GM18526 (cell line): ENCODE measurements around the gene DLG2.

ENCODE experiments used
- POLR2A ChIP-seq: IDR thresholded peaks from 3 replicates; pipeline ENCODE4 v1.6.1; 2011; ENCODE audit not compliant: insufficient read length; ENCODE audit errors: extremely low read depth

The DLG2 gene

GRCh38 chr11:83862691-83863090 is 1764.5 kb downstream of the DLG2 start:
- no peak for TF ChIP-seq POLR2A

- TF ChIP-seq POLR2A, result no peak
These were observed 1765.1 kb downstream of the DLG2 start for GRCh38 chr11:83862033-83862432.

DNA sequence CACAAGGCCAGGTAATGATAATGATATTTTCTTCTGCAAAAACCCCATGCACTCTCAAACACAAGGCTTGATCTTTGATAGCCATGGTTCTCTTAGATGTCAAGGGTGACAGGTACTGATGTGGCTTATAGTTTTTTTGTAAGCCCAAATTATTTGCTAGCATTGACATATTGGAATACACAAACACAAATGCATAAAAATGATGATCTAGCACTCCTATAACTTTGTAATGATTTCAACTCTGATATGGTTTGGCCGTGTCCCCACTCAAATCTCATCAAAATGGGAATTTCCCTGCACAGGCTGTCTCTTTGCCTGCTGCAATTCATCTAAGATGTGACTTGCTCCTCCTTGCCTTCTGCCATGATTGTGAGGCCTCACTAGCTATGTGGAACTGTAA is 1768.5 kb downstream of the DLG2 start:
- no peak for TF ChIP-seq POLR2A

DNA sequence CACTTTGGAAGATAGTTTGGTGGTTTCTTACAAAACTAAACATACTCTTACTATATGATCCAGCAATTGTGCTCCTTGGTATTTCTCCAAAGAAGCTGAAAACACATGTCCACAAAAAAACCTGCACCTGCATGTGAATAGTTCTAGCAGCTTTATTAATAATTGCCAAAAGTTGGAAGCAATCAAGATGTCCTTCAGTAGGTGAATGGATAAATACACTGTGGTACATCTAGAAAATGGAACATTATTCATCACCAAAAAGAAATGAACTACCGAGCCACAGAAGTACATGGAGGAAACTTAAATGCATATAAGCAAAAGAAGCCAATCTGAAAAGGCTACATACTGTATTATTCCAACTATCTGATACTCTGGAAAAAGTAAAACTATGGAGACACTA is 1771.9 kb downstream of the DLG2 start:
- TF ChIP-seq POLR2A, result no peak

DNA sequence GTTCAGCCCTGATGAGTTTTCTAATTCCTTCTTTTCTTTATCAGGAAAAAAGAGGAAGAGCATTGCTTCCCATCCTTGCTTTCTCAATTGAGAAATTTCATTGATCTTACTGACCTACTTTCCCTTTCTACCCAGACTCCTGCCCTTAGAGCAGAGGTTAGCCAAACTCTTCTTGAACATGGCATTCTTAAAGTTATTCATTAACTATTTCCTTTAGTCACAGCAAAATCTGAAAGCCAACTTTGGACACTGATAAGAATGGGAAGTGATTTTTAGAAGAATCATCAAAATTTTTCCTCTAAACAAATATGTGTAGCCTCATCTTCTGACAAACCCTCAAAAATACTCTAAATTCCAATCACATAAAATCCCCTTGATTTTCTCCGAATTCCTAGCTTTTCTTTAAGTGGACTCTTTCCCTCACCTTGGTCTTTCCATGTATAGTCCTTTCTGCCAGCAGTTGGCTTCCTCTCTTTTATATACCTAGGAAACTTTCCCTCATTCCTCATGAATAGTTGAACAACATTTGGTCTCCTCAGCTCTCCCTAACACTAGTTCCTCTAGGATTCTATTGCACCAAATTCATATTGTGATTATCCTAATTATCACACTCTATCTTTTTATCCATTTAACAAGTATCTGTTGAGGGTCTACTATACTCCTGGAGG is 1774.2 kb downstream of the DLG2 start:
- TF ChIP-seq POLR2A, result no peak

GRCh38 chr11:83852012-83852411 is 1775.1 kb downstream of the DLG2 start:
- TF ChIP-seq POLR2A, result no peak

GRCh38 chr11:83847467-83848034 is 1779.6 kb downstream of the DLG2 start:
- TF ChIP-seq POLR2A, result no peak

- no peak for TF ChIP-seq POLR2A
These were observed 1781.3 kb downstream of the DLG2 start for GRCh38 chr11:83845797-83846196.

GRCh38 chr11:83840326-83840725 is 1786.8 kb downstream of the DLG2 start:
- TF ChIP-seq POLR2A, result no peak

DNA sequence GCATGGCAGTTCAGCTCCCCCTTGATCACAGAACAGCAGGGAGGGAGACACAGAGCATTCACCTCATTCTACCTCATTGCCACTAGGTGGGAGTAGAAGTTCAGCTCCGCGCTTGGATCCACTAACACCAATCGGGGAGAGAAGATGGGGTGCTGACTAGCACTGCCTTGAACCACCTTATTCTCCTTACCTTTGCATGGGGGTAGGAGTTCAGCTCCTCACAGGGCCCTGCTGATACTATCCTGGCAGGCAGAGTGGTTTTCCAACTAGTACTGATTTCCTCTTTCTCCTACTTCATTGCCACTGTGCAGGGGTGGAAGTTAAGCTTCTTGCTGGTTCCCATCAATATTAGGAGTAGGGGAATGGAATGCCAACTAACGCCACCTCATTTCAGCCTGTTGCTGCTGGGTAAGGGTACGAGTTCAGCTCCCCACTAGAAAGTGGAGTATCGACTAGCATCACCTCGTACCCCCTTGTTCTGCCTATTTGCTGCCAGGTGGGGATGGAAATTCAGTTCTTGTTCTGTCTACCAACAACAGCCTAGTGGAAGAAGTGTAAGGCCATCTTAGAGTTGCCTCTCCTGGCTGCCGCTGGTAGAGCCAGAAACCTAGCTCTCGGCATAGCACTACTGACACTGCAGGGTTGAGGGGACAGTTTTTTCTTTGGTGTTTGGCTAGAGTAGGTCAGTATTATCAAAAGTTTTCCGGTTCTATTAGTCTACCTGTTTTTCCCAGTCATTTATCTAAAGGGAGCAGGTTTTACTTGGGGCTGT is 1790.1 kb downstream of the DLG2 start:
- no peak for TF ChIP-seq POLR2A

- TF ChIP-seq POLR2A, result no peak
These were observed 1791.1 kb downstream of the DLG2 start for GRCh38 chr11:83836065-83836464.

GRCh38 chr11:83835423-83835822 is 1791.7 kb downstream of the DLG2 start:
- TF ChIP-seq POLR2A, result no peak

DNA sequence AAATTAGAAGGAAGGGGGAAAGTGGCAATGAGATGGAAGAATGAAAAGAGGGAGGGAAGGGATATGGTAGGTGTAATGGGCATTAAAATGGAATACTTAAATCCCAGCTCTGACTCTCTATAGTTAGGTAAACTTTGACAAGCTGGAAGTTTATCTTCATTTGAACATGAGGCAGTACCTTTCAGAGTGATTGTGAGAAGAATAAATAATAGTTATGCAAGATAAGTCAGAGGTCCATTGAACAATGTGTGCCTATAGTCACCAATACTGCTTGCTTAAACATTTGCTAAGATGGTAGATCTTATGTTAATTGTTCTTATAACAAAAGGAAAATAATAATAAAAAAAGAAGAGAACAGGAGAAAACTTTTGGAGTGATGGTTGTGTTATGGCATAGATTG is 1795.2 kb downstream of the DLG2 start:
- no peak for TF ChIP-seq POLR2A

DNA sequence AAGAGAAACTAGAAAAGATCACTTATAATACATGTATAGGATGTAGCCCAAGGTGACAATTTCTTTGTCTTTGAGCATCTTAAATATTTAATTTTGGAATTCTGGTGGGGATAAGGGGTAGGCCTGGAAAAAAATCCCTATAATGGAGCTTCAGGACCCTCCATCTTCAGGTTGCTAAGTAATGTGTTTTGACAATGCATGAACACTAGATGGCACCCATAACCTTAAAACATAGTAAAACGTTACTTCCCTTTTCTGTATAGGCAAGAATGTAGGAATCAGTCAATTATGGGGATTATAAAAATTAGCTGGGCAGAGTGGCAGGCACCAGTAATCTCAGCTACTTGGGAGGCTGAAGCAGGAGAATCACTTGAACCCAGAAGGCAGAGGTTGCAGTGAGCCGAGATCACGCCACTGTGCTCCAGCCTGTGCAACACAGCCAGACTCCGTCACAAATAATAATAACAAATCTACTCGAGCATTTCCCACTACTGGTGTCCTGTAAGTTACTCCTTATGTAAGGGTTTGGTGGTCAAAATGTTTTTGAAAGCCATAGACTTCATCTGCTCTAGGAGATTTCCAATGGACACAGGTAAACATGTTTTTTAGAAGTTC is 1799.1 kb downstream of the DLG2 start:
- no peak for TF ChIP-seq POLR2A

DNA sequence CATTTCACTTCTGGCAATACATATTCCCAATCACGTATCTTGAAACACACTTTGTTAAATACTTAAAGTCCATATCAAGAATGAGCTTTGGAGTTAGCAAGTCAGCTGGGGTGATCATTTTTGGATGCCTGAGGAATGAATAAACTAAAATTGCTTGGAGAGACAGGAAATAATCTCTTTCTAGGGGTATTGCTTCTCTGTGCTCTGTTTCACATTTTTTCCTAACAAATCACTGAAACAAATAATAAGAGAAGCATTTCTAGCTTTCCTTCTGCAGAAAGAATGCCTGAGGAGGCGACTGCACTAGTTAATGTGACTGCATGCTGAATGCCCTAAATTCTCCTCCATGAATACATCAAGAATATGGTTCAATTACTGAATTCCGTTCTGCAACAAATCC is 1799.6 kb downstream of the DLG2 start:
- TF ChIP-seq POLR2A, result no peak

DNA sequence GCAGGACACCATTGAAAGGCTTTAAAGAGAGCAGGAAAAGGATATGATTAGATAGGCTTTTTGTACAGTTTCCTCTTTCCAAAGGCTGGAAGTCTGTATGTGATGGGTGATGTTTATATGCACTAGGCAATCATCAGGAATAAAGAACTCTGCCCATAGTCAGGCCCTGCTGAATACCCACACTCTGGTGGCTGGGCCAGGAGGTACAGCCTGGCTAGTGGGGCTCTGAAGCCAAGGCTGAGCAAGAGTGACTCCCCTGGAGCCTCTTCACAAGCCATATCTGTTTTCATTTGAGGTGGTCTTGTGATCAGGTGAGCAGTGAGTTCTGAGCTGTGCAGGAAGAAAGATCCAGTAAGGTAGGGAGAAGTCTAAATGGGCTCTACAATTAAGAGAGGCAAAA is 1801.1 kb downstream of the DLG2 start:
- no peak for TF ChIP-seq POLR2A

GRCh38 chr11:83823461-83824025 is 1803.6 kb downstream of the DLG2 start:
- no peak for TF ChIP-seq POLR2A
